Measurements from ENCODE around the gene CEP135. TPM values are rescaled to one million over a fixed set of nuclear protein-coding genes. Genes with fewer than 3 reads are reported as not detected.

Gene CEP135
- total RNA-seq, 1 experiment from 2014 or later = 13.9 TPM

GRCh38 chr4:56080384-56080783 is 131.6 kb downstream of the CEP135 start:
- H3K36me3 Mint-ChIP-seq (ENCODE audit: insufficient read depth in 1 of 3, low read depth in 3 of 3) = no peaks in the 10 kb centered on the region
- TF ChIP-seq CTCF (conservative IDR thresholded peaks at IDR 0.05) = no peak
- no peak overlapping the region for H3K56ac ChIP-seq (ENCODE audit: insufficient read length, low read depth, low read length)
- H3K27me3 Mint-ChIP-seq (ENCODE audit: low read depth) = no peaks in the 10 kb centered on the region
- H3K4me2 ChIP-seq (ENCODE audit: insufficient read depth, insufficient read length, low read length) = no peak overlapping the region
- H3K9ac ChIP-seq (ENCODE audit: extremely low read depth, insufficient read length, low read length) = no peak overlapping the region
- no peak overlapping the region for H2BK15ac ChIP-seq (ENCODE audit: low read depth, low read length)
- no peaks in the 10 kb centered on the region for H3K23me2 ChIP-seq (ENCODE audit: insufficient read length, low read depth, low read length, poor library complexity, severe bottlenecking)
- DNase-seq = no peak
- no peaks in the 10 kb centered on the region for H3K79me1 ChIP-seq (ENCODE audit: insufficient read depth, low read depth, low read length, poor library complexity, severe bottlenecking)
- no peak overlapping the region for H3T11ph ChIP-seq (ENCODE audit: low read length)
- no peak overlapping the region for H2BK20ac ChIP-seq (ENCODE audit: low read depth, low read length, poor library complexity, severe bottlenecking)
- H3K79me2 ChIP-seq (ENCODE audit: insufficient read depth, low read length) = no peaks in the 10 kb centered on the region
- no peaks in the 10 kb centered on the region for H3K27me3 ChIP-seq (ENCODE audit: insufficient read depth, low read length)
- H3K27ac ChIP-seq (ENCODE audit: insufficient read length, low read depth, low read length) = no peak overlapping the region
- H3K27ac Mint-ChIP-seq = no peak overlapping the region
- no peak overlapping the region for H3K18ac ChIP-seq (ENCODE audit: insufficient read length, low read depth, low read length)
- H4K91ac ChIP-seq (ENCODE audit: insufficient read length, low read depth, low read length) = no peak overlapping the region
- no peak overlapping the region for H3K14ac ChIP-seq (ENCODE audit: insufficient read depth, low read length)
- no peak overlapping the region for H3K4me3 Mint-ChIP-seq
- H3K23ac ChIP-seq (ENCODE audit: insufficient read length, low read depth, low read length) = no peak overlapping the region
- H2BK5ac ChIP-seq (ENCODE audit: insufficient read length, low read length) = no peak overlapping the region
- H3K9me3 Mint-ChIP-seq = no peaks in the 10 kb centered on the region
- H3K4me1 ChIP-seq (ENCODE audit: insufficient read depth, low read length) = peaks cover 2% of the 10 kb centered on the region; the same call in 1 of the 2 replicates
- H2AK5ac ChIP-seq (ENCODE audit: insufficient read length, low read length) = no peak overlapping the region
- H4K8ac ChIP-seq (replicated peaks; ENCODE audit: insufficient read length, low read depth, low read length) = no peak overlapping the region
- no CpG with 5 or more reads among the region's 4 CpGs for WGBS (ENCODE audit: extremely low coverage, insufficient read length, low lambda C conversion rate)
- no peaks in the 10 kb centered on the region for H3K9me3 ChIP-seq (ENCODE audit: control insufficient read depth, low read depth, low read length)
- H4K5ac ChIP-seq (ENCODE audit: insufficient read length, low read depth, low read length) = no peak overlapping the region
- H3K4ac ChIP-seq (ENCODE audit: low read depth, low read length) = no peak overlapping the region
- H2BK120ac ChIP-seq (ENCODE audit: low read depth, low read length, poor library complexity, severe bottlenecking) = no peak overlapping the region
- H2AFZ ChIP-seq (ENCODE audit: low read length) = no peak overlapping the region
- peaks cover 16 to 21% of the 10 kb centered on the region in 2 experiments for H3K4me1 Mint-ChIP-seq
- H4K20me1 ChIP-seq (ENCODE audit: control insufficient read depth, insufficient read depth, insufficient read length) = no peaks in the 10 kb centered on the region
- no peak overlapping the region for H2BK12ac ChIP-seq (ENCODE audit: insufficient read length, low read depth, low read length)

Measured in H9 (cell line).